HK-2 (cell line): ENCODE data around the gene LEFTY2.
"Not testable (repeated sequence)": the region's sequence is repeated elsewhere in the genome, so short reads cannot be mapped to it uniquely, and the experiment has no call there.

Experiments
- DNase-seq: peaks from one replicate; pipeline ENCODE4 v3.0.0-alpha.2; 2018; ENCODE audit not compliant: unreplicated experiment

Gene LEFTY2

DNA sequence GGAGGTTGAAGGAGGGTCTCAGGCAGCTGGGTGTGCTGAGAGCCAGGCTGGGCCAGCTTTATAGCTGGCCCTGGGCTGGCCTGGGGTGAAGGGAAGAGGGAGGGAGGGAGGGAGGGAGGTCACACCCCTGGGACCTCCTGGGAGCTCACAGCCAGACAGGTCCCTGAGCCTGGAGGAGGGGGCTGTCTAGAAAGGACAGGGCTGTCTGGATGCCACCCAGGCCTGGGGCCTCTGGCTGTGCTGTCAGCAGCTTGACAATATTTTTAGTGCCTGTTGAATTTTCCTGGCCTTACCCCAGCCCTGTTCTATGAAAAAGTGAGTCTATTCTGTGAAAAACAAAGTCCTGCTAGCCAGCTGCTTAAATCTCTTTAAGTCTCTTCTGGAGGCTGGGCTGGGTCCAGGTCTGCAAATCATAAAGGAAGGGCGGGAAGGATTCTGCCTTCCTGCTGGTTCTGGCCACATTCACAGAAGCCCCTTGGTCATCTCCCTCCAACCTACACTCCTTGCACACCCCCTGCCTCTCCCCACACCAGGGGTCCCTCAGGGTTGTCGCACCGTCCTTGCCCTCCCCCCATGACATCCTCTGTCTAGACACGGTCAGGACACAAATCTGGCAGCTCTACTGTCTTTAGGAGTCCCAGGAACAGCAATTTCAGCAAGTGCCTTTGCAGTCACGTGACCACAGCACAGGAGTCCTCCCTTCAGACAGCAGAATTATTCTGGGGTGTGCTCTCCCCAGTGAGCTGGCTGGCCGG is at the start of gene LEFTY2:
Gene LEFTY2 (minus strand): TSS at position 34 of the 755 bp plus-strand sequence. CDS start 80 bp downstream, outside the sequence.
- no peak for DNase-seq

DNA sequence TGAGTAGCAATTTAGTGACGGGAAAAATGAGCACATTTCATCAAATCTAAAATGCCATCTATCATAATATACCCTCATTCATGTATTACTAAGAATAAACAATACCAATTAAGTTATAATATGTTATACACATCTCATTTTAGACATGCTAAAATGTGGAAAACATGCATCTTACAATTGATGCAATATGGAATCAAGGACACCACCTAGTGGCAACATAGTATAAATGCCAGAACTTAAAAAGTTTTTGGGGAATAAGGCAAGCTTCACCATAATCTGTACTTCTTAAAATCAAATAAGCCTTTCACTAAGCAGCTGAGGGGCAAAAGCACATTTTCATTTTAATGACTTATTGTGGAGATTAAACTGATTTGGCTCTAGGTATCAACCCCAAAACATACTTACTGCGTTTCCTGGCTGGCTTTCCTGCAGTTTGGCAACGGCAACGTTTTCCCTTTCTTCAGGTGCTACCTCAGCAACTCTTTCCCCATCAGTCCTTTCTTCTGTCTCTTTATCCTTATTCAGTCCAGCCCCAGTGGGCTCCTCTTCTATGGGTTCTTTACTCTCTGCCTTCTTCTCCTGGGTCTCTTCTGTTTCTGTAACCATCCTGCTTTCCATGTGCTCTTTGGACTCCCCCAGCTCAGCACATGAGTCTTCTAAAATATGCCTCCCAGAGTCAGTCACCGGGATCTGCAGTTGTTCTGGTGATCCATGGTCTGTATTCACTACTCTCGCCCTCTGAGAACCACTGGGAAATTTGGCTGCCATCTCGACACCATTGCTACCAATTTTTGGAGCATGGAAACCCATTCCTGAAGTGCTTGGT is 46.7 kb upstream of the LEFTY2 start:
- no peak for DNase-seq

DNA sequence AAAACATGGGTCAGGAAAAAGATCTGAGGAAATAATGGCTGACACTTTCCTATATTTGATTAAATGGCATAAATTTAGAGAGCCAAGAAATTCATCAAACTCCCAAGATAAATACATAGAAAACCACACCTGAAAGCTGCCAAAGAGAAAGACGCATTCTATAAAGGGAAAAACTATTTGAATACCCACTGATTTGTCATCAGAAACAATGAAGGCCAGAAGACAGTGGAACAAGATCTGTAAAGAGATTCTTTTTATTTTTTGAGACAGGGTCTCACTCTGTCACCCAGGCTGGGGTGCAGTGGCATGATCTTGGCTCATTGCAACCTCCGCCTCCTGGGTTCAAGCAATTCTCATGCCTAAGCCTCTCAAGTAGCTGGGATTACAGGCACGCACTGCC is 40.7 kb upstream of the LEFTY2 start:
- DNase-seq: no peak

- no peak for DNase-seq
These were observed 39.2 kb upstream of the LEFTY2 start for GRCh38 chr1:225980005-225980836.

- DNase-seq: no peak
These were observed 38.4 kb upstream of the LEFTY2 start for GRCh38 chr1:225979421-225979820.

DNA sequence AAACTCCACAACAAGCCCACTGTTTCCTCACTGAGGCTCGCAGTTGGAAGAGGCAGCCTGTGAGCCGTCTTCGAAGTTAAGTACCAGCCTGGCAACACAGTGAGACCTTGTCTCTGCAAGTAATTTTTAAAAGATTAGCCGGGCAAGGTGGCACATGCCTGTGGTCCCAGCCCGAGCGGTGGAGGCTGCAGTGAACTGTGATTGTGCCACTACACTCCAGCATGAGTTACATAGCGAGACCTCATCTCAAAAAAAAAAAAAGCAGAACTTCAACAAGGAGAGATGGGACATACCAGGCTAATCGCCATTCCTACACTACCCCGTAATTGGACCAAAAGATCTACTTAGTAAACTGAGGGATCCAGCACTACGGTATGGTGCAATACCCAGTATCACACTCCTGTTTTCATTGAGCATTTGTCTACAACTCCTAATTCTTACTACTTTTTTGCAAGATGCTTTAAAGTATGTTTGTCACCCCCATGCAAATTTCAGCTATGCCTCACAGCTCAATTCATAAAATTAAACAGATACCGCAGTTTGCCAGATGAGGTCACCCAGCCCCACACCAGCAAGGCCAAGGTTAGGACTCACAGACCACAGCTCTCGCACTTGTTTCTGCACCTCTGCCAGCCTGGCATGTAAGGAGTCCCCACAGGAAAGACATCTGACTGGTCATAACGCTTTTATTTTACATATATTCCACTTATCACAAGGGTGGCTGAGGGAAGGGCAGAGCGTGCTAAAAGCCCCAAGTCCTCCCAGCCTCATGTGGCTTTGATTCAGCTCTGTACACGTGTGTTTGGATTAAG is 37.1 kb upstream of the LEFTY2 start:
- DNase-seq: no peak

DNA sequence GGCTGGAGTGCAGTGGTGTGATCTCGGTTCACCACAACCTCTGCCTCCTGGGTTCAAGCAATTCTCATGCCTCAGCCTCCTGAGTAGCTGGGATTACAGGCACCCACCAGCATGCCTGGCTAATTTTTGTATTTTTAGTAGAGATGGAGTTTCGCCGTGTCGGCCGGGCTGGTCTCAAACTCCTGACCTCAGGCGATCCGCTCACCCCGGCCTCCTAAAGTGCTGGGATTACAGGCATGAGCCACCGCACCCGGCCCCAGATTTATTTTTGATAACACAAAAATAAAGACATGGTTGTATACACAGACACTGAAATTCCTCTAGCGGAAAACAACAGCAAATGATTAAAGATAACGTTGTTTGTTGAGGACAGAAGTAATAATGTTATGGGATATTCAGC is 34.1 kb upstream of the LEFTY2 start:
- DNase-seq: not testable (repeated sequence)

GRCh38 chr1:225974454-225974853 is 33.4 kb upstream of the LEFTY2 start:
- no peak for DNase-seq

GRCh38 chr1:225973158-225973557 is 32.1 kb upstream of the LEFTY2 start:
- DNase-seq: peak; percentile 24

DNA sequence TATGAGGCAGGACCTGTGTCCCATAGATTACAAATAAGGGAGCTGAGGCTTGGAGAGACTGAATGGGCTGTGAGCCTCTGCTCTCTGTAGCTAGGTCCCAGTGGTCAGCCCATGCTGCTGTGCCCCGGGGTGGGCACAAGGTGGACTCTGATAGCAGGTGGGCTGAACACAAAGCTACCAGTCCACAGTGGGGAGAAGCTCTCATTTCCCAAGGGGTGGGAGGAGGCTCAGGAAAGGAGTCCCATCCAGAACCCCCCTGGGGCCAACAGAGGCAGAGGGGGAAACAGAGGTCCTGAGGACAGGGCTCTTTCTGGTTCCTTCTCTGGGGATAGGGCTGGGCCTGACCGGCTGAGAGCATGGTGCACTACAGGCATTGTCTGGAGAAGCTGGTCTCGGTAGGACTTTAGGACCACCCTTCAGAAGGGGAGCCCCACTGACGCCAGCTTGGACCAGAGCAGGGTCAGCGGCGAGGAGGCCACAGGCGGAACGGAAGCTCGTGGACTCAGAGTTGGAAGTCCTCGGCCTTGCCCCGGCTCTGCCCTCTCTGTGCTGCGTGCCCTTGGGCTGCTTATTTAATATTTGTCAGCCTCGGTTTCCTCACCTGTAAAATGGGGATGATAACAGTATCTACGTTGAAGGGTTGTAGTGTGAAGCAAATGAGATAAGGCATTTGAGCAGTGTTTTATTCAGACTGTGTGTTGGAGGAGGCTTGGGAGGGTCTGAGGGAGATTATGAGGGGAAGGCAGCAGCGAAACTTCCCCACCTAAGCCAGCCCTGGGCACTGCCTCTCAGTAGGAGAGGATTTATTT is 31.5 kb upstream of the LEFTY2 start:
- DNase-seq: no peak

- not testable (repeated sequence) for DNase-seq
These were observed 29.7 kb upstream of the LEFTY2 start for GRCh38 chr1:225970592-225971157.

GRCh38 chr1:225969751-225970150 is 28.7 kb upstream of the LEFTY2 start:
- DNase-seq: not testable (repeated sequence)

DNA sequence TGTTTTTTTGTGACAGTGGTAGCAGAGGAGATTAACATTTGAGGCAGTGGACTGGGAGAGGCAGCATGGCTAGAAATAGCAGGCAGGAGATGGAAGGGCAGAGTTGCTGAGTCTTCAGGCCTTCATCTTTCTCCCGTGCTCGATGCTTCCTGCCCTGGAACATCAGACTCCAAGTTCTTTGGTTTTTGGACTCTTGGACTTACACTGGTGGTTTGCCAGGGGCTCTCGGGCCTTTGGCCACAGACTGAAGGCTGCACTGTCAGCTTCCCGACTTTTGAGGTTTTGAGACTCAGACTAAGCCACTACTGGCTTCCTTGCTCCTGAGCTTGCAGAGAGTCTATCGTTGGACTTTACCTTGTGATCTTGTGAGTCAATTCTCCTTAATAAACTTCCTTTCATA is 24.2 kb upstream of the LEFTY2 start:
- no peak for DNase-seq

DNA sequence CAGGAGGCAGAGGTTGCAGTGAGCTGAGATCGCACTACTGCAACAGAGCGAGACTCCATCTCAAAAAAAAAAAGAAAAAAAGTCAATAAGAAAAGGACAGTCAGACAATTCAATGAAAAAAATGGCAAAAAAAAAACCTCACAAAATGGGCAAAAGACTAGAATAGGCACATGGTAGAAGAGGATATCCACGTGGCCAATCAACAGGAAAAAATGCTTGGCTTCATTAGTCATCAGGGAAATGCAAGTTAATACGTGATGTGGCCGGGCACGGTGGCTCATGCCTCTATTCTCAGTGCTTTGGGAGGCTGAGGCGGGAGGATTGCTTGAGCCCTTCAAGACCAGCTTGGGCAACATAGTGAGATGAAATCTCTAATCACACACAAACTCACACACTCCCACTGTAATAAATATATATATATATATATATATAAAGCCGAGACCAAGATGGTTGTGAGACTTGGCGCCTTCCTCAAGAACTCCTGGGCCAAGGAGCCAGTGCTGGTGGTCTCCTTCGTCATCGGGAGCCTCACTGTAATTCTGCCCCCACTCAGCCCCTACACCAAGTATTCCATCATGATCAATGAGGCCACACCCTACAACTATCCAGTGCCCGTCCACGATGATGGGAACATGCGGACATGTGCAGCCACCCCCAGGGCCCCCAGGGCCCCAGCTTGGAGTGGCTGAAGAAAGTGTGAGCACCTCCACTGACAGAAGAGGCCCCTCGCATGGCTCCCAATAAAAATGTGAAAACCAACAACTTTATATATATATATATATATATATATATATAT is 22.9 kb upstream of the LEFTY2 start:
- DNase-seq: no peak

DNA sequence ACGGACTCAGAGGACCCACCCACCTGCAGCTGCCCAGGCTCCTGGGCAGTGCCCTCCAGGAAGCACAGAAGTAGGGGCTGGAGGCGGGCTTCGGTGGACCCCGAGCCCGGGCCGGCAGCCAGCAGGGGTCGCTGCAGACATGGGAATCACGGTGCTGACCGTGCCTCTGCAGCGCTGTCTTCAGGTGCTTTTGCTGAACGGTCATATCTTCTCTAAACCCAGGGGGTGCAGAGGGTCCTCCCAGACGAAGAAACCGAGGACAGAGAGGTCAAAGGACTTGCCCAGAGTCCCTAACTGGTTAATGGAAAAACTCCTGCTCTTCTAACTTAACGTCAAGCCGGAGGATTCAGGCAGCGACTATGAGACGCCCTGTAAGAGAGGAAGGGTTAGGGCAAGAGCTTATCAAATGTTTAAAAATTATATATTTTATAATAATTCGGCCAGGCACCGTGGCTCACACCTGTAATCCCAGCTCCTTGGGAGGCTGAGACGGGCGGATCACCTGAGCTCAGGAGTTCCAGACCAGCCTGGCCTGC is 21.5 kb upstream of the LEFTY2 start:
- no peak for DNase-seq

DNA sequence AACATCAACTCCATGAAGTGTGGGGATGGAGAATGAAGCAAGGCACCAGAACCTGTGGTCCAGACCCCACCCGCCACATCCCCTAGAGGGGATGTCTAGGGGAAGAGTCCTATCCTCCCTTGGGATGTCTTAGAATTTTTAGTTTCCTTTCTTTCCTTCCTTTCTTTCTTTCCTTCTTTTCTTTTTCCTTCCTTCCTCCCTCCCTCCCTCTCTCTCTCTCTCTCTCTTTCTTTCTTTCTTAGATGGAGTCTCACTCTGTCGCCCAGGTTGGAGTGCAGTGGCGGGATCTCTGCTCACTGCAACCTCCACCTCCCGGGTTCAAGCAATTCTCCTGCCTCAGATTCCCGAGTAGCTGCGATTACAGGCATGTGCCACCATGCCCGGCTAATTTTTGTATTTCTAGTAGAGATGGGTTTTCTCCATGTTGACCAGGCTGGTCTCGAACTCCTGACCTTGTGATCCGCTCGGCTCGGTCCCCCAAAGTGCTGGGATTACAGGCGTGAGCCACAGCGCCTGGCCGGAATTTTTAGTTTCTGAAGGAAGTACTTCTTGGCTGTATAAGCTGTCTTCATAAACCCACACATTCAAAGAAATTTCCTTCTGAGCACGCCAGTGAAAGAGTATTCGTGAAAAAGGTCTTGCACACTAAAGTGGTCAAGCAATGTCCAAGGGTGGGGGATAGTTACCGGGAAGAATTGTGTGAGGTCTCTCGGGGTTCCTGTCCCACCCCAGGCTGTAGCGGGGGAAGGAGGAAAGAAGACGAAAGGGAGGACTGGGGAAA is 20.8 kb upstream of the LEFTY2 start:
- no peak for DNase-seq

DNA sequence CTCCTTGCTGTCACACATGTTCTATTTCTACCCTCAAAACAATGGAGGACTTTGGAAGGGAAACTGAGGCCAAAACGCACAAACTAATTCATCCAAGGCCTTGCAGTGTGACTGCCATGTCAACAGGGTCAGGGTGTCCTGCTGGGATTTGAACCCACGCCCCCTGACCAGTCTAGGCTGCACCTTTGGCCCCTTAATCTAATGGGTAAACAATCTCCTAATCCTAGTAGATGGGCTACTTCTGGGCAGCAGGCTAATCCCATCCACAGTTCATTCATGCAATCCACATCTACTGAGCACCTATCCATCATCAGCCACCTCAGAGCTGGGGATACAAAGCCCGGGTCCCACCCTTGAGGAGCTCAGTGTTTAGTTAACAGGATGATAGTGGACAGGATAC is 17.0 kb upstream of the LEFTY2 start:
- DNase-seq: no peak

- no peak for DNase-seq
These were observed 13.7 kb upstream of the LEFTY2 start for GRCh38 chr1:225954753-225955152.
